ENCODE data around the gene MEX3D.

DNA sequence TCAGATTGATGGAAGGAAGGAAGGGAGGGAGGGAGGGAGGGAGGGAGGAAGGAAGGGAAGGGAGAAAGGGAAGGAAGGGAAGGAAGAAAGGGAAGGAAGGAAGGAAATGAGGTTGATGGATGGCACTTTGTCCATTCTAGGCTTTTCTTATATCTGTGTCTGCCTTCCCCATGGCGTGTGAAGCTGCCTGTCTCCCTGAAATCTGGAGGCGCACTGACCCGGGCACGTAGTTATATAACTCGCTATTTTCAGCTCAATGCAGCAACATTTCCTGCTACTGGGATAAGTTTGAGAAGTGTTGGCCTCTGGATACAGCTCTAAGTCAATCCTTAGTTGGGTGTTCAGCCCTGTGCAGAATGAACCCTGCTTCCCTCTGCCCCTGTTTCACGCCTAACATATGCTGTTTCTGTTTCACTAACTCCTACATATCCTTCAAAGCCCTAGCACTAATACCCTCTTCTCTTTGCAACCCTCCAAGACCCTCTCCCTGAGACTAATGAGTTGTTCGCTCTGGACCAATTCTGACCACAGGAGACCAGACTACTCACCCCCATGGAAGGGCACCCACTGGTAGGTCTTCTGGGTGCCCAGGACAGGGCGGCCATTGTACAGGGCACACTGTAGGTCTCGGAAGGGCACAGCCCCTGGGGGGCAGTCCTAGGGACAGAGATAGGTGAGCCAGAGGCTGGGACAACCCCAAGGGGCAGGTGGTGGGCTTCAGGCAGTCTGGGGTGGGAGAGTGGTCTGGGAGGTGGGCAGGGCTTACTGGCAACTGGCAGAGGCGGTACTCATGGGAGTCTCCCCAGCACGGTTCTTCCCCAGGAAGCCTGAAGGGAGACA, 58.3 kb downstream of the MEX3D start:
- TF ChIP-seq, protein P1, sequence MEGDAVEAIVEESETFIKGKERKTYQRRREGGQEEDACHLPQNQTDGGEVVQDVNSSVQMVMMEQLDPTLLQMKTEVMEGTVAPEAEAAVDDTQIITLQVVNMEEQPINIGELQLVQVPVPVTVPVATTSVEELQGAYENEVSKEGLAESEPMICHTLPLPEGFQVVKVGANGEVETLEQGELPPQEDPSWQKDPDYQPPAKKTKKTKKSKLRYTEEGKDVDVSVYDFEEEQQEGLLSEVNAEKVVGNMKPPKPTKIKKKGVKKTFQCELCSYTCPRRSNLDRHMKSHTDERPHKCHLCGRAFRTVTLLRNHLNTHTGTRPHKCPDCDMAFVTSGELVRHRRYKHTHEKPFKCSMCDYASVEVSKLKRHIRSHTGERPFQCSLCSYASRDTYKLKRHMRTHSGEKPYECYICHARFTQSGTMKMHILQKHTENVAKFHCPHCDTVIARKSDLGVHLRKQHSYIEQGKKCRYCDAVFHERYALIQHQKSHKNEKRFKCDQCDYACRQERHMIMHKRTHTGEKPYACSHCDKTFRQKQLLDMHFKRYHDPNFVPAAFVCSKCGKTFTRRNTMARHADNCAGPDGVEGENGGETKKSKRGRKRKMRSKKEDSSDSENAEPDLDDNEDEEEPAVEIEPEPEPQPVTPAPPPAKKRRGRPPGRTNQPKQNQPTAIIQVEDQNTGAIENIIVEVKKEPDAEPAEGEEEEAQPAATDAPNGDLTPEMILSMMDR (IDR thresholded peaks at IDR 0.05), result no peak
- no peak for TF ChIP-seq POLR2A (IDR thresholded peaks at IDR 0.05)
